Ramos (cell line): Measurements from ENCODE around the gene ZBTB40.

Experiments
- in situ Hi-C: fragments of 300-500 bp; cut with MboI; formaldehyde crosslinking; loops from one replicate; pipeline ENCODE4 v1.14.3; 2022; ENCODE audit warnings: low sequenced_read_pairs; ENCODE audit not compliant: unreplicated experiment

Gene ZBTB40

GRCh38 chr1:22451702-22452480 is at the start of gene ZBTB40:
Gene ZBTB40 (plus strand): TSS chr1:22451851. CDS start chr1:22489949, 38,098 bp downstream.
- in situ Hi-C loops: no loop called here

GRCh38 chr1:22402356-22403053 is 49.1 kb upstream of the ZBTB40 start:
- in situ Hi-C loops: no loop called here

GRCh38 chr1:22404486-22404885 is 47.2 kb upstream of the ZBTB40 start:
- in situ Hi-C loops: no loop called here

GRCh38 chr1:22406722-22407495 is 44.7 kb upstream of the ZBTB40 start:
- in situ Hi-C loops: no loop called here

GRCh38 chr1:22408230-22408629 is 43.4 kb upstream of the ZBTB40 start:
- in situ Hi-C loops: no loop called here

- in situ Hi-C loops: no loop called here
Observed at GRCh38 chr1:22410401-22410800, 41.2 kb upstream of the ZBTB40 start.

- in situ Hi-C loops: no loop called here
Observed at GRCh38 chr1:22410928-22411495, 40.6 kb upstream of the ZBTB40 start.

- in situ Hi-C loops: no loop called here
Observed at GRCh38 chr1:22411589-22411988, 40.1 kb upstream of the ZBTB40 start.

- in situ Hi-C loops: no loop called here
Observed at GRCh38 chr1:22412932-22413727, 38.5 kb upstream of the ZBTB40 start.

GRCh38 chr1:22413799-22414198 is 37.9 kb upstream of the ZBTB40 start:
- in situ Hi-C loops: no loop called here

GRCh38 chr1:22414244-22414751 is 37.4 kb upstream of the ZBTB40 start:
- in situ Hi-C loops: no loop called here

- in situ Hi-C loops: loop anchor here (5.0 kb wide), 2 partner anchors 222 to 283 kb away; partner anchors contain the start of gene C1QA
Observed at GRCh38 chr1:22415489-22415888, 36.2 kb upstream of the ZBTB40 start.

GRCh38 chr1:22416555-22417454 is 34.8 kb upstream of the ZBTB40 start:
- in situ Hi-C loops: loop anchor here (5.0 kb wide), 2 partner anchors 220 to 285 kb away; partner anchors contain the start of gene C1QA

GRCh38 chr1:22417466-22417865 is 34.2 kb upstream of the ZBTB40 start:
- in situ Hi-C loops: loop anchor here (5.0 kb wide), 2 partner anchors 220 to 285 kb away; partner anchors contain the start of gene C1QA

GRCh38 chr1:22418312-22418711 is 33.3 kb upstream of the ZBTB40 start:
- in situ Hi-C loops: loop anchor here (5.0 kb wide), 2 partner anchors 219 to 286 kb away; partner anchors contain the start of gene C1QA

GRCh38 chr1:22418933-22419382 is 32.7 kb upstream of the ZBTB40 start:
- in situ Hi-C loops: loop anchor here (5.0 kb wide), 2 partner anchors 218 to 287 kb away; partner anchors contain the start of gene C1QA

GRCh38 chr1:22420455-22421053 is 31.1 kb upstream of the ZBTB40 start:
- in situ Hi-C loops: no loop called here

GRCh38 chr1:22426781-22427180 is 24.9 kb upstream of the ZBTB40 start:
- in situ Hi-C loops: no loop called here
